ENCODE measurements around the gene DOK7.

The DOK7 gene

DNA sequence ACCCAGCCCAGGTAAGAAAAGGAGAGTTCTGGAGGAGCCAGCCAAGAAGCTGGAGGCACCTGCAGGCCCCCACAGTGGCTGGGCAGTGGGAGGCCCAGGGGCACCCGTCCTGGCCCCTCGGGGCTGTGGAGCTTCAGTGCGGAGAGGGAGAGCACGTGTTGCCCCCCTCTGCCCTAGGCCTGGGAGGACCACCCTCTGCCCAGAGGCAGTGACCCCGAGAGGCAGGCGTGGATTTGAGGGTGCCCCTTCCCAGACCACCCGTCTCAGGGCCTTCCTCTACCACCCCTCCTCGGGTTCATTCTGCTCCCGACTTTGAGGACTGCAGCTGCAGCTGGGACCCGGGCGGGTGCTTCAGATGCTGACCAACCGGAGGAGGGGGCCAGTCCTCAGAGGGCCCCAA, 33.5 kb upstream of the DOK7 start:
- no peak for DNase-seq

DNA sequence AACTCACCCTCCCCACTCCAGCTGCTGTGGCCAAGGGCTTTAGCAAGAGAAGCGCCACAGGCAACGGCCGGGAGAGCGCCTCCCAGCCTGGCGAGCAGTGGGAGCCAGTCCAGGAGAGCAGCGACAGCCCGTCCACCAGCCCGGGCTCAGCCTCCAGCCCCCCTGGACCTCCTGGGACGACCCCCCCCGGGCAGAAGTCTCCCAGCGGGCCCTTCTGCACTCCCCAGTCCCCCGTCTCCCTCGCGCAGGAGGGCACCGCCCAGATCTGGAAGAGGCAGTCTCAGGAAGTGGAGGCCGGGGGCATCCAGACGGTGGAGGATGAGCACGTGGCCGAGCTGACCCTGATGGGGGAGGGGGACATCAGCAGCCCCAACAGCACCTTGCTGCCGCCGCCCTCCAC, 32.6 kb upstream of the DOK7 start:
- no peak for DNase-seq

DNA sequence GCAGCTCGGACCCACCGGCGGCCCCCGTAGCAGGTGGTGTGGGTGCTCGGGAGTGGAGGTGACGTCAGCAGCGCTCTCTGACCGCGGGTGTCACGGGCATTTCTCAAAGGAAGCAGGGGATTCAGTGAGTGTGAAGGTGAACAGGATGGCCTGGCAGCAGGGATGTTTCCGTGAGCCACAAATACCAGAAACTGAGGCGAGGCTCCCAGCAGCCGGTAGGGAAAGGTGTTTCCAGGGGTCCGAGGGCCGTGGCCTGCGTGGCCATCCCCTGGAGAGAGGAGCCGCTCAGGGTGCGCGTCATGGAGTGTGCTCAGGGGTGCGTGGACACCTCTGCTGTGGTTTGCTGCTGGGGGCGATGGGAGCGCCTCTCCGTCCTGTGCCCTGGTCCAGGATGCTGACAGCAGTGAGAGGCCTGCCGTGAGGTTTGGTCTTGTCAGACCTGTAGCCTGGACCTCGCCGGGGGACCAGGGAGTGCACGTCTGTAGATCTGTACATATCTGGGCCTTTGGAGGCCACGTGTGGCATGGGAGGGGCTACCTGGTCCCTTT, 31.6 kb upstream of the DOK7 start:
- DNase-seq: no peak

DNA sequence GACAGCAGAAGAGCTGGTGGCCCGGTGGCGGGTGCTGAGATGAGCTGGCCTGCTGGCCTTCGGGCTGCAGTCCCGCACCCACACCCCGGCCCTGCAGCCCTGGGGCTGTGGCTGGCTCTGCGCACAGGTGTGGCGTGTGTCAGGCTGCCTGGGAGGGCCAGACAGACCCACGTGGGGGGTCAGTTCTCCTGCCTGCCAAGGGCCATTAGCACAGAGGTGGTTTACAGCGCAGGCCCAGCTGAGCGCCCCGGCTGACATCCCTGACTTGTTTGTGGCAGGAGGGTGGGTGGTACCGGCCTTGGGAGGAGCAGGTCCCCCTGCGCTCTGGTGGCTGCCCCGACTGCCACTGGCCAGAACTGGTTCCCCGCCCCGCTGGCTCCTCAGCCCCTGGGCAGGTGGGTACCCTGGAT, 30.7 kb upstream of the DOK7 start:
- DNase-seq: no peak

DNA sequence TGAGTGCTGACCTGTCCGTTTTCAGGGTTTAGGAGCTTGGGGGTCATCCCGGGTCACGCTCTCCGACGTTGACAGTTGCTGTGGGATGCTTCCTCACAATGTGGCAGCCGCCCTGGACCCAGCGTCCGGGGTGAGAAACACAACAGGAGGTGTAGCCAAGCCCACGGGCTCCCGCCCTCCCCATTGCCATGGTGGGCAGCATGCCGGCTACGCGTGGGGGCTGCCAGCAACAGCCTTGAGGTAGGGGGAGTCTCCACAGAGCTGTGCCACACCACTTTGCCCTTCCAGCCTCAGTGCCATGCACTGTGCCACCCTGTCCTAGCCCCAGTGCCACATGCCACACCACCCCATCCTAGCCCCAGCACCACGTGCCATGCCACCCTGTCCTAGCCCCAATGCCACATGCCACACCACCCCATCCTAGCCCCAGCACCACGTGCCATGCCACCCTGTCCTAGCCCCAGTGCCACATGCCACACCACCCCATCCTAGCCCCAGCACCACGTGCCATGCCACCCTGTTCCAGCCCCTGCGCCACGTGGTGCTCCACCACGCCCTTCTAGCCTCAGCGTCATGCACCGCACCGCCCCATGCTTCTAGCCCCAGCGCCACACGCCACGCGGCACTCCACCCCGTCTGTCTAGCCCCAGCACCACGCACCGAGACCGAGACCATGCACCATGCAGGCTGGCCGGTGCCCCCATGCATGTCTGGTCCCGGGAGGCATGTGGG, 29.8 kb upstream of the DOK7 start:
- no peak for DNase-seq

DNA sequence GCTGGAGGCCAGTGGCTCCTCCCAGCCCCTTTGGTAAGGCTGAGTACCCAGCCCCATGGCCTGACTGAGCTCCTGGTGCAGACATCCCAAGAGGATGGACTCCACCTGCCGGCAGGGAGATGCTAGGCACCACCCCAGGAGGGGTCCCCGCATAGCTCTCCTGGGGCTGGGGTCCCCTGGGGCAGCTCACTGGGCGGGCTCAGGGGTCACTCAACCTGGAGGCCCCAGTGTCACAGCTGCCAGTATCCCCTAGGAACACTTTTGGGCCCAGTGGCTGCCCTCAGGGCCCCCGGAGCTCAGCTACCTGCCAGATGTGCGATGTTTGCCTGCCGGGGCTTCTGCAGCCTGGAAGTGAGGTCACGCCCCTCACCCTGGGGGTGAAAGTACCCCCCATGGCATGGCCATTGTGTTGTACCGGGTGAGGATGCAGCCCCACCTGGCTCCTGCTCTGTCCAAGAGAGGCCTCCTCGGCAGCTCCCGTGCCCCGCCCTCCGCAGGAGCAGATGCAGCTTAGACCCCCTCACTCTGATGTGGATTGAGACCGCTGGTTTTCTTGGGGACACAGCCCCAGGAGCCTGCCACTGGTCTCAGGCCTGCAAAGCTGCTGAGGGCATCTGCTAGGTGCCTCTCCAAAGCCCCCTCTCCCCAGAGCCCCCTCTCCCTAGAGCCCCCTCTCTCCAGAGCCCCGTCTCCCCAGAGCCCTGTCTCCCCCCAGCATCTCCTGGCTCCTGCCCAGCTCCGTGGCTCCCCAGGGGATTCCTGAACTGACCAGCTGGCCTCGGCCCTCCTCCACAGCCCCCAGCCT, 28.0 kb upstream of the DOK7 start:
- no peak for DNase-seq

DNA sequence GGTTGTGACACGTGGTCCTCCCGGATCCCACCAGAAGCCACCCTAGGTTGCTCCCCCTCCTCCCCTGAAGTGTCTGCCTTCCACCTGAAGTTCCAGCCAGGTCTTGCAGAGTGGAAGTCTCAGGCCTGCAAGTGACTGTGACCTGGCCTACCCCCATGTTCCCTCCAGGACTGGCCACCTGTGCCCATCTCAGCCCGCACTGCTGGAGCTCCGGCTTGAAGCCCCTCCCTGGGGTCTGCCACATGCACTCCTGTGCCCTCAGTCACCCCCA, 27.5 kb upstream of the DOK7 start:
- DNase-seq: no peak

DNA sequence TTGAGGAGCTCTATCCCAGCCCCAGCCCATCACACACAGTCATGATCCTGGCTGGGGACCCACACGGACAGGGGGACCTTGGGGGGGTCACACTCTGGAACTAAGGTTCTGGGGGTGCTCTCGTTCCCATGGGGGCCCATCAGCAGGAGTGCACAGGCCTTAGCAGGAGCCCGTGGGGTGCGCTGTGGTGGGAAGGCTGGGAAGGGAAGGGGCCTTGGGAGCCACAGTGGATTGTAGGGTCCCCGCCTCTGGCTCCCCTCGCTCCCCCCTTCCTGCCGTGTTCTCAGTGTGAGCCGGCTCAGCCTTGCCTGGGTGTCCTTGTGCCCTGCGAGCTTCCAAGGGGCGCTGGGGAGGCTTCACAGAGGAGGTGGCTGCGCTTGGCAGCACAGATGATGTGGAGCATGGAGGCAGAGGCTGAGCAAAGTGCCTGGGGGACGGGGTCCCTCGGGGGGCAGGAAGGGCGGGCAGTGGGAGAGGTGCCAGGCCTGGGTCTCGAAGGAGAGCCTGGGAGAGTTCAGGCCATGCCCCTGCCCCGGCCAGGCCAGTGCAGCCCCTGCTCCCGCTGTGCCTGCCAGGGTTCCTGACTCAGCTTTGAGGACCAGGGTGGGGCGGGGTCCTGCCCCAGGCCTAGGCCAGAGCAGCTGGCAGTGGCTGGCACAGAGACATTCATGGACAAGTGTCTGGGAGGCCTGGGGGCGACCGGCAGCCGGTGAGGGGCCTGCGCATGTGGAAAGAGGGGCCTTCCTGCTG, 26.9 kb upstream of the DOK7 start:
- DNase-seq: no peak

DNA sequence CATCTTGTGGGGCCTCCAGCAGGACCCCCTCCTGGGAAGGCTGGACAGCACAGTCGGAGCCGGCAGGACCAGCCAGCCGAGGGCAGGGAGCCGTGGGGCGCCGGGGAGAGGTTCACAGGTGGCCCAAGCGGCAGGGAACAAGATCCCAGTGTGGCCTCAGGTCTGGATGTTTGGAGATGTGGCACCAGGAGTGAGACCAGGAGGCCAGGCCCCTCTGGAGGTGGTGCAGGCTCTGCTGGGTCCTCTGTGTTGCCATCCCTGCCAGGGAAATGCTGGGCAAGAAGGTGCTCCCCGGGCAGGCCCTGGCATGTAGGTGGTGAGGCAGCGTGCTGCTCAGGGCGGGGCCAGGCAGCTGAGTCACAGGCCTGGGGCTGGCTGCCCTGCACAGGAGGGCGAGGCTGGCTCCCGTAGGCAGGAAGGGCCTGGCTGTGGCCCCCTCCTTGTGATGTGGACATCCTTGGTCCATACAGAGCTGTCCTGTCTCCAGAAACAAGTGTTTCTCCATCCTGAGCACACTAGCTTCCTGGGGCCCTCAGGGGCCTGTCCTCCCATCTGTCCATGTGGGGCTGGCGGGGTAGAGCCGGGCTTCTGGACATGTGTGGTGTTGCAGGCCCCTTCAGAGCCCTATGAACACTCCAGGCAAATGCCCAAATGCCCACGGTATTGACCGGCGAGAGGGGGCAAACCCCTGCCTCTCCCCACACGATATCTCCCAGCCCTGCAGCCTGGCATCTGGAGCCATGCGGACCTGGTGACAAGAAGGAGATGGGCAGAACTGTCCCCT, 26.1 kb upstream of the DOK7 start:
- DNase-seq: peak; percentile 75

DNA sequence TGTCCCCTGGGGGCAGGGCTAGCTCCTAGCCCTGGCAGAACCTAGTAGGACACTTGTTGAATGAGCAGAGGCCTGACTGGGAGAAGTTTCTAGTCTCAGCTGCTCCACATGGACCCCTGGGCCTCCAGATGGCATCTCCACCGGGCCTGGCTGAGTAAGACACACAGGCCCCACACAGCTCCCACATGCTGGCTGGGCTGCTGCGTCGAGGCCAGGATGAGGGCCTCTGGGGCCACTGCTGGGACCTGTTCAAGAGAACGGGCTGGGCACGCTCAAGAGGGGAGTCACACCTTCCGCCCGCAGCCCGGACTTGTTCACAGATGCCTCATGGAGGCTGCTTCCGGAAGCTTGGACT, 25.5 kb upstream of the DOK7 start:
- no peak for DNase-seq

DNA sequence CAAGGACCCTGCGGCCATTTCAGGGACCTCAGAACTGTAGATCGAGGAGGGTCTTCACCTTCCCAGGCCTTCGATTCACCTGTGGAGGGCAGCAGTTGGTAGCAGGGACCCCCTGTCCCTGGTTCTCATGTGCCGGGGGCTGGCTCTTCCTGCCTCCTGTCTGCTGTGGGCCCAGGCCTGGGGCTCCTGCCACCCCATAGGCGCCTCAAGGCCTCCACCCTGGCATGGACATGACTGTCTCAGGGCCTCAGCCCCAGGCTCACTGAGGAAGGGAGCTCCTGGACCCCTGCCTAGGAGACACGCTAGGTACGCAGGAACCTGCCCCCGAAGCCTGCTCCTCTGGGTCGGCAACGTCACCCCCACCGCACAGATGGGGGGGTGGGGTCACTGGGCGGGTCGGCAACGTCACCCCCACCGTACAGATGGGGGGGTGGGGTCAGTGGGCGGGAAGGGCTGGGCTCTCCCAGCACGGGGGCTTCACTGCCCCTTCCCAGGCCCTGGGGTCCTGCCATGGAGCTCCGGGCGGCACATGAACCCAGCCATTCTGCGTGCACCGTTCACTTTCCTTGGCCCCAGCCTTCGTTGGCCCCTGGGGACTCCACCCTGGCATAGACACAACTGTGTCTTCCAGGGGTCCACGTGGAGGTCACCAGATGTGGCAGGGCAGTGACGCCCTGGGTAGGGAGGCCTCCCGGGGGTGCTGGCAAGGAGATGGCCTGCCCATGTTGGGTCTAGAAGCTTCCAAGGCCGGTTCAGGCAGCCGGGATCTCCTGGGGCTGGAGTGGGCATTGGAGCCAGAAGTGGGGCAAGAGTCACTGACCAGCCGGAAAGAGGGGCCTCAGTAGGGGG, 24.9 kb upstream of the DOK7 start:
- DNase-seq: no peak

DNA sequence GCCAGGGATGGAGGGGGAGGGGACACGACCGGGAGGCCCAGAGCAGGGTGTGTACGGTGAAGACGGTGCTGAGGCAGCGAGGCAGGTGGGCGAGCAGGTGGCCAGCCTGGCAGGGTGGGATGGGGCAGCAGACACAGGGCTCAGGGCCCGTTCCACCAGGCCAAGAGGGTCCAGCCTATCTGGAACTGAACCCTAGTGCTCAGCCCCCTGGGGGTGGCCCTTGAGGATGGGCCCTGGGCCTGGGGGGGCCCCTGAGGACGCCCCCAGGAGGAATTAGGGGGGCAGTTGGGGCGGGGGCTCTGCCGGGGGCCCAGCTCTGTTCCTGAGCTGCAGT, 24.3 kb upstream of the DOK7 start:
- no peak for DNase-seq

DNA sequence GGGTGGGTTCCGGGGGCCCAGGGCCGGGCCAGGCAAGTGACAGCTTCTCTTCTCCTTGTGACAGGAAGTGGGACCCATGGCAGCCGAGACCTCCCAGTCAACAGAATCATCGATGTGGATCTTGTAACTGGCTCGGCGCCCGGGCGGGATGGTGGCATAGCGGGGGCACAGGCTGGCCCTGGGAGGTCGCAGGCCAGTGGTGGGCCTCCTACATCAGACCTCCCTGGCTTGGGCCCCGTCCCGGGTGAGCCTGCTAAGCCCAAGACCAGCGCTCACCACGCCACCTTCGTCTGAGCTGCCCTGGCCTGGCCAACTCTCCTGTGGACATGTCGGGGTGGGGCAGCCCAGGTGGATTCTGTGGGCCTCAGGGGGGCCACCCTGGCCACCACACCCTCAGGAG, 23.7 kb upstream of the DOK7 start:
- no peak for DNase-seq

DNA sequence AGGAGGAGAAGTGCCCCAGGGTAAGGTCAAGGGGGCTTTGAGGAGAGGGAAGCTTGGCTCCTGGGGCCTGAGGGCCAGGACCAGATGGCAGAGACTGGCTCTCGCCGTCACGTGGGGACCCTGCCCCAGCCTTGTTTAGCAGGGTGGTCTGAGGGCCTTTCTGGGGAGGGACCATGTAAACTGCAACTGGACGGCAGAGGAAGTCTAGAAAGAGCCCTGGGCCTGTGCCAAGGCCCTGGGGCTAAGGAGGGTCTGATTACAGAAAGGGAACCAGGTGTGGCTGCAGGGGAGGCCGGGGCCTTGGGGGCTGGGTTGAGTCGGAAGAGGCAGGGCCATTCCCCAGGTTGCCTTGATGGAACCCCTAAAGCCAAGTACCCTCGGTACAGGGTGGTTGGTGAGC, 23.1 kb upstream of the DOK7 start:
- DNase-seq: no peak

DNA sequence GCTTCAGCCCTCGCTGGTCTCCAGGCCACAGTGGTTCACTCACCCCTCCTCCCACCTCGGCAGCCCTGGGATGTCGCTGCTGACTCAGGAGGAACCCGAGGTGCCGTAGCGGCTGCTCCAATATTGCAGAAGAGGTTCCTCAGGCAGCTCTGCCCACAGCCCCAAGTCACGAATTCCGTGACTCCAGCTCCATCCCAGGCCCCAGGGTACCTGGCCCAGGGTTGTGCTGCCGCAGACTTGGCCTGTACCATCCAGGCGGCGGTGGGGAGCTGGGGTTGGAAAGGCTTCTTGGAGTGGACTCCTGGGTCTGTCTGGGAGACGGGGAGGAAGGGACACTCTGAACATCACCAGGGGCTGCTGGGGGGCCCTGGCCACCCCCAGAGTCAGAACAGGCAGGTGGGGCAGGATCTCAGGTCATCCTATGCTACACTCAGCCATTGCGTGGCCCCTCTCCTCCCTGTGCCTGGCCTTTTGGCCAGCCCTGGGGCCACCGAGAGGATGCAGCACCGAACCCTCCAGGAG, 22.1 kb upstream of the DOK7 start:
- no peak for DNase-seq

DNA sequence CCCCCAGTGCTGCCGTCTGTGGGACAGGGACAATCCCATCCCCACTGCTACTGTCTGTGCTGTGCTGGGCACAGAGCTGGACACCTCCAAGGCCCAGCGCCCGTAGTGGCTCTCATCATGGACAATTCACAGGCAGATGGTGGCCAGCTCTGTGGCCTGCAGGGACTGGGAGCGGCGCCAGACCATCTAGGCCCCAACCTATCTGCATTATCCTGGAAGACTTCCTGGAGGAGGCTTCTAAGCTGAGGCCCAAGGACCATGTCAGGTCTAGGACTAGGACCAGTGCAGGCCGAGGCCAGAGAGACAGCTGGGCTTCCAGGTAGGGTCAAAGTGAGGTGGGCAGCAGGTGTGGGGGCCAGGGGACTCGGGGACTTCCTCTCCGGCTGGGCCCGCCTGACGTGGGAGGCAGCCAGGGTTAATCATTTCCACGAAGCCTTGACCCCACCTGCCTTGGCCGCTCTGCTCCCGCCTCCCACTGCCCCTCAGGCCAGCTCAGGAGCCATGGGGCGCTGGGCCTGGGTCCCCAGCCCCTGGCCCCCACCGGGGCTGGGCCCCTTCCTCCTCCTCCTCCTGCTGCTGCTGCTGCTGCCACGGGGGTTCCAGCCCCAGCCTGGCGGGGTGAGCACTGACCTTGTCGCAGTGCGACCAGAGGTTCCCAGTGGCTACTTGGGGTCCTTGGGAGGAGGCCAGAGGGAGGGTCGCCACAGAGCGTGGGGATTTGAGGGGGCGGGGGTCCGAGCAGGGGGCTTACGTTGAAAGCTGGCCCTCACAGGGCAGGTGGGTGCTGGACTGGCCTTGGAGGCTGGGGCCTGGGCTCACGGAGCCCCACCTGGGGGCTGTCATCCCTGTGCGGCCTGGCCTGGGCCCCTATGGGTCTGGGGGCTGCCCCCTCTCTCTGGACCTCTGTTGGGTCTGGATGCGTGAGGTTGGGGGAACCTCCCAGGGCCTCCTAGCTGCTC, 21.3 kb upstream of the DOK7 start, which contains the start of gene HGFAC:
HGFAC (plus strand) TSS at position 468 of the 959 bp plus-strand sequence; CDS start at position 502, 34 bp downstream.
- no peak for DNase-seq

DNA sequence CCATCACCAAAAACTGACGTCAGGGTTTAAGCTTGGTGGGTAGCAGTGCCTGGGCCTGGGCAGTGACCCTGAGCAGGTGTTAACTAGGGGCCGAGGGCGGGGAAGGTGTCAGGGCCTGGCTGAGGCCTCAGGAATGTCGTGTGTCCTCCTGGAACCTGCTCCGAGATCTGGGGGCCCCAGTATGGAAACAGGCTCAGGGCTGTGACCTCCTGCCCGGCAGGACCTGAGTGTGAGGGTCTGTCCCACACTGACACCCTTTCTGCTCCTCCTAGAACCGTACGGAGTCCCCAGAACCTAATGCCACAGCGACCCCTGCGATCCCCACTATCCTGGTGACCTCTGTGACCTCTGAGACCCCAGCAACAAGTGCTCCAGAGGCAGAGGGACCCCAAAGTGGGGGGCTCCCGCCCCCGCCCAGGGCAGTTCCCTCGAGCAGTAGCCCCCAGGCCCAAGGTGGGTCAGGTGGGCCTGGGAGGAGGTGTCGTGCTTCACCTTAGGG, 20.6 kb upstream of the DOK7 start:
- DNase-seq: no peak

DNA sequence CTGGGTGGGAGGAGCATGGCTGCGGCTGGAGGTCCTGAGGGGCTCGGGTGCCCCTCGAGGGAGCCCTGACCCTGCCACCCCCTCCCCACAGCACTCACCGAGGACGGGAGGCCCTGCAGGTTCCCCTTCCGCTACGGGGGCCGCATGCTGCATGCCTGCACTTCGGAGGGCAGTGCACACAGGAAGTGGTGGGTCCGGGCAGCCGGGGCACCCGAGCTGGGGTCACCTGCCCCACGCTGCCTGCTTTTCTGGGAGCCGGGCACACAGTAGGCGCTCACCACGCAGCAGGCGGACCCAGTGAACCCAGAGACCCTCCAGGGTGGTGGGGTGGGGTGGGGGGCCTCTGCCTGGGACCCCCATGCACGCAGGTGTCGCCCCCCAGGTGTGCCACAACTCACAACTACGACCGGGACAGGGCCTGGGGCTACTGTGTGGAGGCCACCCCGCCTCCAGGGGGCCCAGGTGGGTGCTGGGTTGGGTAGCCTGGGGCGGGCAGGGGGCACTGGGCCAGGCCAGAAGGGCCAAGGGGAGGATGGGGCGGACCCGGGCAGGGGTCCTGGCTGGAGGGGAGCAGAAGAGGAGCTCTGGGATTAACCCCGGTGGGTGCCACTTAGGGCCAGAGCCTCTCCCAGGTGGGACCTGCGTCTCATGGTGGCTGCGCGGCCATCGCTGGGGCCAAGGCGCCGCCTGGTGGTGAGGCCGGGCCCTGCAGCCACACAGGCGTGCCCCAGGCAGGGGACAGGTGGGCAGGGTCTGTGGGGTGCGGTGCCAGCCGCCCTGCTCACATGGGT, 20.0 kb upstream of the DOK7 start:
- DNase-seq: peak; percentile 2

DNA sequence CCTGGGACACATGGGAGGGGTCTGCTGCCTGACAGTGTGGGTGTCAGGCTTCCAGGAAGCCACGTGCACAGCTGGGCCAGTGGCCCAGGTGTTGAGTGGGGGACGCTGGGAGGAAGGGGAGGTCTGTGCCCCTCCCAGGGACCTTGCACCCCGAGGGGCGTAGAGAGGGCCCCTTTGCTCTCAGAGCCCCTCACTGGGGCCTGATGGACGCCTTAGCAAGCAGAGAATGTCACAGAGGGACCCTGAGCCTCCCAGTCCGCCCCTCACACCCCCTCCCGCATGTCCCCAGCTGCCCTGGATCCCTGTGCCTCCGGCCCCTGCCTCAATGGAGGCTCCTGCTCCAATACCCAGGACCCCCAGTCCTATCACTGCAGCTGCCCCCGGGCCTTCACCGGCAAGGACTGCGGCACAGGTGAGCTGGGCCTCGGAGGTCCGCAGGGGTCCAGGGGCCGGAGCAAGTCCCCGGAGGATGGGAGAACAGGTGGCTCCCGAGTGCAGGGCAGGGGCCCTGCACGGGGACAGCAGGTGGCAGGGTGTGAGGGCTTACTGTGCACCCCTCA, 19.3 kb upstream of the DOK7 start:
- DNase-seq: no peak

Measured in NCI-H510A treated with DMSO at 0.1 percent for 48 hours (cell line).